Stomach (tissue), 4 donors: ENCODE measurements around the gene PRM2.

Experiments
- EP300 ChIP-seq: sonication (generic); formaldehyde crosslinking; IDR thresholded peaks from one replicate; pipeline ENCODE4 v1.6.1; 2017; ENCODE audit warnings: antibody characterized with exemption
- POLR2A ChIP-seq, 4 donors: fragments of 450-650 bp; IDR thresholded peaks; one replicate each; pipeline ENCODE4 v1.6.1; 2016; ENCODE audit warnings: antibody characterized with exemption in 4 of 4, control low read depth in 2 of 4, mild to moderate bottlenecking in 1 of 4, moderate library complexity in 1 of 4
- TF ChIP-seq, protein P1 (sequence below), 7 experiments: fragments of 450-650 bp in 4 of 7; fragments of 200-600 bp in 3 of 7; sonication (generic) in 3 of 7; IDR thresholded peaks; one replicate each; pipeline ENCODE4 v1.5.1; 2016 to 2019; ENCODE audit warnings: antibody characterized with exemption in 7 of 7, control low read depth in 2 of 7, mild to moderate bottlenecking in 1 of 7

DNA sequence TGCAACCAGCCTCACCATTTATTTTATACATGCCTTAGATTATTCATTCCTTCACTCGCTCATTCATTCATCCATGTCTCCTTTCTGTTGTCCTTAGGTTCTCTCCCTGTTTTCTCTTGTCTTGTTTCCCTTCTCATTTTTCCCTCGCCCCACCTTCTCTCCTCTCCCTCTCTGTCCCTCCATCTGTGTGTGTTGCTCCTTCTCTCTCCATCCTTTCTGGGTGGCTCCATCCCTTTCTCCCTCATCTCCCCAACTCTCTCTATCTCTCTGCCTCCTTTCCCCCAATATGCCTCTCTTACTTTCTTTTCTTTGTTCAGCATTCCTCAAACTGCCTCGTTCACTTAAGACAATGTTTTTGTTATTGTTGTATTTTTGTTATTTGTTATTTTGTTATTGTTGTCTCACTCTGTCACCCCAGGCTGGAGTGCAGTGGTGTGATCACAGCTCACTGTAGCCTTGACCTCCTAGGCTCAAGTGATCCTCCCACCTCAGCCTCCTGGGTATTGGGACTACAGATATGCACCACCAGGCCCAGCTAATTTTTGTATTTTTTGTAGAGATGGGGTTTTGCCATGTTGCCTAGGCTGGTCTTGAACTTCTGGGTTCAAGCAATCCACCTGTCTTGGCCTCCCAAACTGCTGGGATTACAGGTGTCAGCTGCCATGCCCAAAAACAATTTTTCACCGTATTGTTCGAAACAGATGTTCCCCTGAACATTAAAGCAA is 34.6 kb downstream of the PRM2 start:
- TF ChIP-seq, protein P1, sequence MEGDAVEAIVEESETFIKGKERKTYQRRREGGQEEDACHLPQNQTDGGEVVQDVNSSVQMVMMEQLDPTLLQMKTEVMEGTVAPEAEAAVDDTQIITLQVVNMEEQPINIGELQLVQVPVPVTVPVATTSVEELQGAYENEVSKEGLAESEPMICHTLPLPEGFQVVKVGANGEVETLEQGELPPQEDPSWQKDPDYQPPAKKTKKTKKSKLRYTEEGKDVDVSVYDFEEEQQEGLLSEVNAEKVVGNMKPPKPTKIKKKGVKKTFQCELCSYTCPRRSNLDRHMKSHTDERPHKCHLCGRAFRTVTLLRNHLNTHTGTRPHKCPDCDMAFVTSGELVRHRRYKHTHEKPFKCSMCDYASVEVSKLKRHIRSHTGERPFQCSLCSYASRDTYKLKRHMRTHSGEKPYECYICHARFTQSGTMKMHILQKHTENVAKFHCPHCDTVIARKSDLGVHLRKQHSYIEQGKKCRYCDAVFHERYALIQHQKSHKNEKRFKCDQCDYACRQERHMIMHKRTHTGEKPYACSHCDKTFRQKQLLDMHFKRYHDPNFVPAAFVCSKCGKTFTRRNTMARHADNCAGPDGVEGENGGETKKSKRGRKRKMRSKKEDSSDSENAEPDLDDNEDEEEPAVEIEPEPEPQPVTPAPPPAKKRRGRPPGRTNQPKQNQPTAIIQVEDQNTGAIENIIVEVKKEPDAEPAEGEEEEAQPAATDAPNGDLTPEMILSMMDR (IDR thresholded peaks at IDR 0.05), result no peak
- TF ChIP-seq POLR2A (IDR thresholded peaks at IDR 0.05) (no peak), EP300 (no peak)
